DOHH2 (cell line): ENCODE data around the gene GLI2.

Experiments
- H3F3A ChIP-seq: fragments of 200-600 bp; sonication (generic), shearing (Covaris generic); 2 replicates; pipeline ENCODE4 v1.6.0; 2016; ENCODE audit warnings: antibody characterized with exemption, mild to moderate bottlenecking; ENCODE audit not compliant: control insufficient read depth, insufficient read depth
- H3K27ac ChIP-seq: fragments of 200-600 bp; sonication (generic); 2 replicates; pipeline ENCODE4 v1.5.1; 2014; ENCODE audit warnings: low read depth, mild to moderate bottlenecking, low read length, moderate library complexity
- H3K27me3 ChIP-seq: fragments of 200-600 bp; sonication (generic); 2 replicates; pipeline ENCODE4 v1.6.1; 2014; ENCODE audit warnings: mild to moderate bottlenecking, low read length, mixed read lengths; ENCODE audit not compliant: control insufficient read depth
- H3K36me3 ChIP-seq: fragments of 200-600 bp; sonication (generic); 2 replicates; pipeline ENCODE4 v1.6.1; 2014; ENCODE audit warnings: mild to moderate bottlenecking, low read length, moderate library complexity, mixed read lengths; ENCODE audit not compliant: control insufficient read depth
- H3K4me1 ChIP-seq: fragments of 200-600 bp; sonication (generic); 2 replicates; pipeline ENCODE4 v1.6.1; 2014; ENCODE audit warnings: mild to moderate bottlenecking, low read length, mixed read lengths; ENCODE audit not compliant: control insufficient read depth
- H3K4me2 ChIP-seq: fragments of 200-600 bp; sonication (generic); 2 replicates; pipeline ENCODE4 v1.6.0; 2014; ENCODE audit warnings: mild to moderate bottlenecking, low read length, moderate library complexity
- H3K4me3 ChIP-seq: fragments of 200-600 bp; sonication (generic); 2 replicates; pipeline ENCODE4 v1.5.1; 2014; ENCODE audit warnings: mild to moderate bottlenecking, low read length, mixed read lengths
- H3K79me2 ChIP-seq: fragments of 200-600 bp; sonication (generic); 2 replicates; pipeline ENCODE4 v1.6.1; 2014; ENCODE audit warnings: mild to moderate bottlenecking, low read length, mixed read lengths; ENCODE audit not compliant: control insufficient read depth
- H3K9me2 ChIP-seq: fragments of 200-600 bp; sonication (generic); replicated peaks from 2 replicates; pipeline ENCODE4 v1.6.1; 2014; ENCODE audit warnings: mild to moderate bottlenecking, low read length, mixed read lengths; ENCODE audit not compliant: control insufficient read depth
- H3K9me3 ChIP-seq: fragments of 200-600 bp; sonication (generic); 2 replicates; pipeline ENCODE4 v1.6.1; 2014; ENCODE audit warnings: antibody characterized with exemption, low read length, mixed read lengths; ENCODE audit not compliant: control insufficient read depth, insufficient read depth
- H4K20me1 ChIP-seq: fragments of 200-600 bp; sonication (generic); 2 replicates; pipeline ENCODE4 v1.6.0; 2014; ENCODE audit warnings: low read depth, mild to moderate bottlenecking, antibody characterized with exemption, low read length, moderate library complexity; ENCODE audit not compliant: control insufficient read depth, insufficient read depth
- EZH2phosphoT487 ChIP-seq: fragments of 200-600 bp; sonication (generic); IDR thresholded peaks from 2 replicates; pipeline ENCODE4 v1.6.1; 2017; ENCODE audit warnings: borderline replicate concordance, mild to moderate bottlenecking, antibody characterized with exemption, low read length, moderate library complexity, mixed read lengths
- TF ChIP-seq, protein P1 (sequence below): fragments of 200-600 bp; sonication (generic); IDR thresholded peaks from one replicate; pipeline ENCODE4 v1.5.1; 2014; ENCODE audit warnings: antibody characterized with exemption, mild to moderate bottlenecking, low read depth, low read length; ENCODE audit not compliant: poor library complexity, severe bottlenecking

Gene GLI2

GRCh38 chr2:120760446-120761135 lies 24.9 kb downstream of the GLI2 start:
- peaks cover 7% of the 10 kb centered on the region; the same call in 1 of the 2 replicates for H3K27me3 ChIP-seq
- H3K36me3 ChIP-seq = no peaks in the 10 kb centered on the region
- H3K9me3 ChIP-seq = no peaks in the 10 kb centered on the region
- H4K20me1 ChIP-seq = no peaks in the 10 kb centered on the region
- H3K4me2 ChIP-seq = no peak overlapping the region
- H3K4me1 ChIP-seq = no peaks in the 10 kb centered on the region
- H3K4me3 ChIP-seq = no peak overlapping the region
- no peak for TF ChIP-seq EZH2phosphoT487
- TF ChIP-seq, protein P1, sequence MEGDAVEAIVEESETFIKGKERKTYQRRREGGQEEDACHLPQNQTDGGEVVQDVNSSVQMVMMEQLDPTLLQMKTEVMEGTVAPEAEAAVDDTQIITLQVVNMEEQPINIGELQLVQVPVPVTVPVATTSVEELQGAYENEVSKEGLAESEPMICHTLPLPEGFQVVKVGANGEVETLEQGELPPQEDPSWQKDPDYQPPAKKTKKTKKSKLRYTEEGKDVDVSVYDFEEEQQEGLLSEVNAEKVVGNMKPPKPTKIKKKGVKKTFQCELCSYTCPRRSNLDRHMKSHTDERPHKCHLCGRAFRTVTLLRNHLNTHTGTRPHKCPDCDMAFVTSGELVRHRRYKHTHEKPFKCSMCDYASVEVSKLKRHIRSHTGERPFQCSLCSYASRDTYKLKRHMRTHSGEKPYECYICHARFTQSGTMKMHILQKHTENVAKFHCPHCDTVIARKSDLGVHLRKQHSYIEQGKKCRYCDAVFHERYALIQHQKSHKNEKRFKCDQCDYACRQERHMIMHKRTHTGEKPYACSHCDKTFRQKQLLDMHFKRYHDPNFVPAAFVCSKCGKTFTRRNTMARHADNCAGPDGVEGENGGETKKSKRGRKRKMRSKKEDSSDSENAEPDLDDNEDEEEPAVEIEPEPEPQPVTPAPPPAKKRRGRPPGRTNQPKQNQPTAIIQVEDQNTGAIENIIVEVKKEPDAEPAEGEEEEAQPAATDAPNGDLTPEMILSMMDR = no peak
- no peak overlapping the region for H3K27ac ChIP-seq
- H3F3A ChIP-seq = no peaks in the 10 kb centered on the region
- no peaks in the 10 kb centered on the region for H3K79me2 ChIP-seq
- no peaks in the 10 kb centered on the region for H3K9me2 ChIP-seq

- no peaks in the 10 kb centered on the region for H3K36me3 ChIP-seq
- H3K4me3 ChIP-seq = no peak overlapping the region
- H3K27ac ChIP-seq = no peak overlapping the region
- H3K79me2 ChIP-seq = no peaks in the 10 kb centered on the region
- no peaks in the 10 kb centered on the region for H3K9me2 ChIP-seq
- H3F3A ChIP-seq = no peaks in the 10 kb centered on the region
- no peak overlapping the region for H3K4me2 ChIP-seq
- H3K9me3 ChIP-seq = no peaks in the 10 kb centered on the region
- TF ChIP-seq EZH2phosphoT487 = no peak
- TF ChIP-seq, protein P1 = no peak
- H3K4me1 ChIP-seq = no peaks in the 10 kb centered on the region
- H3K27me3 ChIP-seq = peaks cover 7% of the 10 kb centered on the region; the same call in 1 of the 2 replicates
- H4K20me1 ChIP-seq = no peaks in the 10 kb centered on the region
Observed at GRCh38 chr2:120761164-120761861, 25.6 kb downstream of the GLI2 start.

- no peaks in the 10 kb centered on the region for H3K9me3 ChIP-seq
- H3K27me3 ChIP-seq = peaks cover under 1% of the 10 kb centered on the region; the same call in 1 of the 2 replicates
- H3K4me2 ChIP-seq = no peak overlapping the region
- TF ChIP-seq EZH2phosphoT487 = no peak
- TF ChIP-seq, protein P1 = no peak
- no peaks in the 10 kb centered on the region for H3K9me2 ChIP-seq
- no peaks in the 10 kb centered on the region for H3K79me2 ChIP-seq
- H3F3A ChIP-seq = no peaks in the 10 kb centered on the region
- no peaks in the 10 kb centered on the region for H4K20me1 ChIP-seq
- no peaks in the 10 kb centered on the region for H3K36me3 ChIP-seq
- H3K27ac ChIP-seq = no peak overlapping the region
- H3K4me1 ChIP-seq = no peaks in the 10 kb centered on the region
- H3K4me3 ChIP-seq = no peak overlapping the region
Observed at GRCh38 chr2:120761911-120762310, 26.2 kb downstream of the GLI2 start.
